SU-DHL-6 (cell line): ENCODE results near the gene DIAPH1.

ENCODE experiments used
- H2AFZ ChIP-seq: fragments of 200-600 bp; sonication (generic); 2 replicates; pipeline ENCODE4 v1.6.1; 2014; ENCODE audit warnings: low read depth, mild to moderate bottlenecking, moderate library complexity, mixed read lengths, antibody characterized with exemption, low read length; ENCODE audit not compliant: severe bottlenecking
- H3F3A ChIP-seq: fragments of 200-600 bp; shearing (Covaris generic); 2 replicates; pipeline ENCODE4 v1.6.0; 2016; ENCODE audit warnings: antibody characterized with exemption, mild to moderate bottlenecking; ENCODE audit not compliant: insufficient read depth
- H3K27ac ChIP-seq: fragments of 200-600 bp; sonication (generic); 2 replicates; pipeline ENCODE4 v1.5.1; 2016; ENCODE audit warnings: low read depth, mild to moderate bottlenecking, low read length, moderate library complexity, mixed read lengths
- H3K27me3 ChIP-seq: fragments of 200-600 bp; sonication (generic), shearing (Covaris generic); 2 replicates; pipeline ENCODE4 v1.6.0; 2014; ENCODE audit warnings: mild to moderate bottlenecking, low read length
- H3K36me3 ChIP-seq: fragments of 200-600 bp; sonication (generic); 2 replicates; pipeline ENCODE4 v1.6.1; 2014; ENCODE audit warnings: mild to moderate bottlenecking, low read length, mixed read lengths
- H3K4me2 ChIP-seq: fragments of 300-600, 200-600 bp; shearing (Covaris generic), sonication (generic); 2 replicates; pipeline ENCODE4 v1.6.0; 2014; ENCODE audit warnings: low read length, low read depth, mild to moderate bottlenecking; ENCODE audit not compliant: poor library complexity, severe bottlenecking
- H3K4me3 ChIP-seq: fragments of 200-600 bp; sonication (generic); 2 replicates; pipeline ENCODE4 v1.5.1; 2014; ENCODE audit warnings: antibody characterized with exemption, low read length, mild to moderate bottlenecking, mixed read lengths; ENCODE audit not compliant: insufficient read depth, poor library complexity, severe bottlenecking
- H3K79me2 ChIP-seq: fragments of 200-600 bp; sonication (generic); 2 replicates; pipeline ENCODE4 v1.6.1; 2014; ENCODE audit warnings: mild to moderate bottlenecking, low read length, moderate library complexity; ENCODE audit not compliant: insufficient read depth
- H3K9ac ChIP-seq: fragments of 200-600 bp; sonication (generic); 2 replicates; pipeline ENCODE4 v1.7.0; 2014; ENCODE audit warnings: mild to moderate bottlenecking, low read length
- H3K9me2 ChIP-seq: fragments of 200-600 bp; sonication (generic); replicated peaks from 2 replicates; pipeline ENCODE4 v1.6.1; 2014; ENCODE audit warnings: low read length; ENCODE audit not compliant: insufficient read depth
- H3K9me3 ChIP-seq: fragments of 200-600 bp; sonication (generic); 2 replicates; pipeline ENCODE4 v1.6.1; 2014; ENCODE audit warnings: low read length, mixed read lengths; ENCODE audit not compliant: insufficient read depth
- H4K20me1 ChIP-seq: fragments of 200-600 bp; sonication (generic); 2 replicates; pipeline ENCODE4 v1.6.1; 2014; ENCODE audit warnings: low read depth, mild to moderate bottlenecking, antibody characterized with exemption, low read length, moderate library complexity, mixed read lengths
- CTCF ChIP-seq: fragments of 200-600 bp; sonication (generic); IDR thresholded peaks from one replicate; pipeline ENCODE4 v1.5.1; 2017; ENCODE audit warnings: antibody characterized with exemption, mild to moderate bottlenecking, low read length, moderate library complexity; ENCODE audit not compliant: insufficient read depth, poor library complexity, severe bottlenecking
- EZH2phosphoT487 ChIP-seq: fragments of 200-600 bp; sonication (generic), shearing (Covaris generic); conservative IDR thresholded peaks from 2 replicates; pipeline ENCODE4 v1.6.1; 2018; ENCODE audit warnings: mild to moderate bottlenecking, antibody characterized with exemption, low read length, moderate library complexity, mixed read lengths

DIAPH1 gene

GRCh38 chr5:141519605-141520565 is 98.9 kb downstream of the DIAPH1 start:
- Histone ChIP-seq H3K79me2 (peaks cover 28% of the 10 kb centered on the region), H4K20me1 (no peaks in the 10 kb centered on the region), H3K9ac (no peak overlapping the region), H3K9me3 (no peaks in the 10 kb centered on the region), H3K9me2 (no peaks in the 10 kb centered on the region), H3K4me2 (no peak overlapping the region), H3K4me3 (no peak overlapping the region), H3F3A (peaks cover 54% of the 10 kb centered on the region), H3K36me3 (peaks cover 36% of the 10 kb centered on the region), H3K27ac (peak overlapping the region; percentile 48), H3K27me3 (no peaks in the 10 kb centered on the region), H2AFZ (no peak overlapping the region)
- no peak for TF ChIP-seq CTCF
- TF ChIP-seq EZH2phosphoT487 = no peak

- H3K36me3 ChIP-seq = peaks cover 26% of the 10 kb centered on the region
- no peak overlapping the region for H3K4me3 ChIP-seq
- peaks cover 18% of the 10 kb centered on the region; the same call in 1 of the 2 replicates for H3K79me2 ChIP-seq
- peak overlapping the region; percentile 48; the same call in 1 of the 2 replicates for H3K27ac ChIP-seq
- H3K9me3 ChIP-seq = no peaks in the 10 kb centered on the region
- H4K20me1 ChIP-seq = no peaks in the 10 kb centered on the region
- H2AFZ ChIP-seq = no peak overlapping the region
- TF ChIP-seq EZH2phosphoT487 (no peak), CTCF (no peak)
- no peak overlapping the region for H3K4me2 ChIP-seq
- no peak overlapping the region for H3K9ac ChIP-seq
- no peaks in the 10 kb centered on the region for H3K27me3 ChIP-seq
- no peaks in the 10 kb centered on the region for H3K9me2 ChIP-seq
- H3F3A ChIP-seq = peaks cover 57% of the 10 kb centered on the region
Observed at GRCh38 chr5:141518618-141519015, 100.2 kb downstream of the DIAPH1 start.

GRCh38 chr5:141517880-141518617 is 100.8 kb downstream of the DIAPH1 start:
- H3K36me3 ChIP-seq = peaks cover 21% of the 10 kb centered on the region
- TF ChIP-seq EZH2phosphoT487 = no peak
- H3K79me2 ChIP-seq = peaks cover 13% of the 10 kb centered on the region; the same call in 1 of the 2 replicates
- peak overlapping the region; percentile 2 for H3K4me2 ChIP-seq
- no peaks in the 10 kb centered on the region for H3K27me3 ChIP-seq
- no peaks in the 10 kb centered on the region for H3K9me3 ChIP-seq
- H3F3A ChIP-seq = peaks cover 62% of the 10 kb centered on the region
- H4K20me1 ChIP-seq = no peaks in the 10 kb centered on the region
- peak overlapping the region; percentile 99 for H3K27ac ChIP-seq
- no peak overlapping the region for H3K4me3 ChIP-seq
- no peak overlapping the region for H3K9ac ChIP-seq
- H3K9me2 ChIP-seq = no peaks in the 10 kb centered on the region
- no peak overlapping the region for H2AFZ ChIP-seq
